ENCODE results near the gene SLC16A2.

- no peak for TF ChIP-seq CTCF (IDR thresholded peaks at IDR 0.05)
- TF ChIP-seq ZNF219 (CRISPR knock-in tag; IDR thresholded peaks at IDR 0.05; ENCODE audit: borderline replicate concordance): no peak
- TF ChIP-seq NFE2L1 (CRISPR knock-in tag; IDR thresholded peaks at IDR 0.05): no peak
Measured at GRCh38 chrX:74514384-74514783, 93.1 kb downstream of the SLC16A2 start.
